RPMI7951 (cell line): ENCODE measurements around the gene B4GALT4. TPM values are rescaled to one million over a fixed set of nuclear protein-coding genes. Genes with fewer than 3 reads are reported as not detected.

ENCODE experiments used
- DNase-seq: peaks from one replicate; pipeline ENCODE4 v3.0.0-alpha.2; 2012; ENCODE audit warnings: low read depth
- total RNA-seq: library from RNA; depleted of rRNA; stranded (reverse); fragments of >200 nt; shearing (Covaris generic); gene quantifications from 2 replicates; pipeline ENCODE4 v1.2.3, GENCODE V29; 2014

B4GALT4 gene
- total RNA-seq, 1 experiment from 2014 or later, result 20.3 TPM

DNA sequence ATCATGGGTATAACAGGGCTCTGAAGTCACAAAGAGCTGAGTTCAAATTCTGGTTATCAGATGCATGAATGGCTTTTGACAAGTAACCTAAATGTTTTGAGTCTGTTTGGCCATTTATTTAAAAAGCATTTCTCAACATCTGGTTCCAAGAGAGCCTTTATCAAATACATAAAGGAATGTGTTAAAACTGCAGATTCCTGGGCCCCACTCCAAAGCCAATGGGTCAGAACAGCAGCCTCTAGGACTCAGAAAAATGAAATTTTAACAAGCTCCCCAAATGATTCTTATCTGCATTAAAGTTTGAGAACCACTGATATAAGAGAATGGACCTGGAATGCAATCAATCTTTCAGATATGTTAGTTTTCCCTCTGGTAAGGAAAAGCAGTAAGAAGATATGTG lies 3.4 kb downstream of the B4GALT4 start:
- DNase-seq, result no peak

DNA sequence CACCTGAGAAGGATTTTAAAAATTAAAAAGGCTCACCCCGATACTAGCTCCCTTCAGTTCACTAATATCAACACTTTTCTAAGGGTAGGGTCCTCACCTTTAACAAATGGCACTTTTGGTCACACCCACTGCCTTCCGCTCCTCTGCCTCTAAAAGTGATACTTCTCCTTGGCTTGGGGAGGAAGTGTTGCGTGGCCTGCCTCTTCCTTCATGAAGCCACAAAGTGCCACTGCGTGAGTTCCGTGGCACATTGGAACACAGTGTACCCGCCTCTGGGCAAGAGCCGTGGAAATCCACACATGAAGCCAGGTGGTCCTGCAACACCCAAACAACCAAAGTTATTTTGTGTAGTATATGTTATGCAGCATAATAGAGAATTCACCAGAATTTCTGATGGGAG lies 3.9 kb downstream of the B4GALT4 start:
- no peak for DNase-seq

DNA sequence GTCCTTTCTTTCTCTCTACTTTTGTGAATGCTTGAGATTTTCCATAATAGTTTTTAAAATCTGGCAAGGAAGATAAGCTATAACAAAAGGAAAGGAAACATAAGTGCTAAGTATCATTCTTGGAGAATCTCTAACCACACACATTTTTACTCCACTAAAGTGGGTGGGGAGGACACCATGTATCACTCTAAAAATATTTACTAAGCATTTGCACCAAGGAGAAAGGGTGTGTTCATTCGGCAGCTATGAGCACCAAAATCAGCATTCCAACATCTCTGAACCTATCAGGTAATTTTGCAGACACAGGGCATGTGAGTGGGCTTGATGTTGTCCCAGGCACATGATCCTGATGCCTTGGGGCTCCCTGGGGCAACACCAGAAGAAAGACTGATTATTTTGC lies 5.5 kb downstream of the B4GALT4 start:
- peak; percentile 31 for DNase-seq

DNA sequence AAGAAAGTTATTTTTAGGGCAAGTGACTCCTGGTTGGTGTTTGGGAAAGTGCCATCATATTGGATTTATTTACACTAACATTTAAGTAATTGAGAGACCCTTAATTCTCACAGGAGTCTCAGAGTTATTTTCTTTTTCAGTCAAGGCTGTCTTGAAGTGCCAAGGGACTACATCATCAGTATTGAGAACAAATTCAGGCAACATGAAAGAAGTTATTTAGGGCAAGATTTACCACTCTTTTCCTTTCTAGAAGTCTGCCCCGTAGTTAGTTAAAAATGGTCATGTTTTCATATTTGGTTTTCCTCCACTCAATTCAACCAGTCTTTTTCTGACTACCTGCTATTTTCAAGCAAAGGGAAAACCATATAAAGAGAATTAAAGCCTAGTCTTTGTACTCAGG lies 6.1 kb downstream of the B4GALT4 start:
- no peak for DNase-seq

DNA sequence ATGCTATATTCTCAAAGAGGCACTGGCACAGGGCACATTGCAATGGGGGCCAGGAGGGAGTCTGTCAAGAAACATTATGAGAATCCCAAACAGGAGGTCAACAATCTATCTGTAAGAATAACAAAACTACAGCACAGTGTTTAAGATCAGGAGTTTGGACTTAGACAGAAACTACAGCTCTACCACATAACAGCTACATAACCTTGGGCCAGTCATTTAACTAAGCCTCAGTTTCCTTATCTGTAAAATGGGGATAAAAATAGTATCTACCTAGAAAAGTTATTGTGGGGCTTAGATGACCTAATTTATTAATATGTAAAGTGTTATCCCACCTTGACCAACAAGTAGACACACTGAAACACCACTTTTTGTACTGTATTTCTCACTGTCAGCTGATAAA lies 9.9 kb downstream of the B4GALT4 start:
- DNase-seq, result no peak

DNA sequence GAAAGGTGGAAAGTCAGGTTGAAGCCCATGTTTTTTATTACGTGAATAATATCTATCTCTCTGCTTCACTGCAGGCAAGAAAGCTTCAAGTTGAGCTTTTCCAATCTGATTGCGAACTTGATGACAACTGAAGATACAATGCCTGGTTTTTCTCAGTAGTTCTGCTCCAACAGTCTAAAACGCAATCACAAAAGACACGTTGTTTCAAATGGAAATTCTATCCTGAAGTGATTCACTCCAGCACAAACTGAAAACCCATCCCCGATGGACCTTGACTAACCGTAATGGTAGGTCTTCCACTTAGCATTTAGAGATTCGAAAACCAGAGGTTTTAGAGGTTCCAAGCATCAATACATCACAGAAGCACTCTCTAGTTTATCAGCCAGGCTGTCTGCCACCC lies 10.6 kb downstream of the B4GALT4 start:
- DNase-seq, result no peak

DNA sequence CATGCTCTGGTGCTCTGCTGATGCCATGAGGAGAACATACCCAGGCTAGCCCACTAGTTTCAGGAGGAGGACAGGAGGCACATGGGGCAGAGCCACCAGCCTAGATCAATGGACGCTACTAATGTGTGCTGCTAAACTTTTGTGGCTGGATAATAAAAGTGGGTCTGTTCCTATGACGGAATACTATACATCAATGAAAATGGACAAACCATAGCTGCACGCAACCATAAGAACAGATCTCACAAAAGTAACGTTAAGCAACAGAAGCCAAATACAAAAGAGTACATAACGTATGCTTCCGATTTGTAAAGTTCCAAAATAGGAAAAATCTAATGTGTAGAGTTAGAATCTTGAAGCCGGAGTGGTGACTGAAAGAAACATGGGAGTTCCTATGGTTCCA lies 11.5 kb downstream of the B4GALT4 start:
- DNase-seq, result no peak

DNA sequence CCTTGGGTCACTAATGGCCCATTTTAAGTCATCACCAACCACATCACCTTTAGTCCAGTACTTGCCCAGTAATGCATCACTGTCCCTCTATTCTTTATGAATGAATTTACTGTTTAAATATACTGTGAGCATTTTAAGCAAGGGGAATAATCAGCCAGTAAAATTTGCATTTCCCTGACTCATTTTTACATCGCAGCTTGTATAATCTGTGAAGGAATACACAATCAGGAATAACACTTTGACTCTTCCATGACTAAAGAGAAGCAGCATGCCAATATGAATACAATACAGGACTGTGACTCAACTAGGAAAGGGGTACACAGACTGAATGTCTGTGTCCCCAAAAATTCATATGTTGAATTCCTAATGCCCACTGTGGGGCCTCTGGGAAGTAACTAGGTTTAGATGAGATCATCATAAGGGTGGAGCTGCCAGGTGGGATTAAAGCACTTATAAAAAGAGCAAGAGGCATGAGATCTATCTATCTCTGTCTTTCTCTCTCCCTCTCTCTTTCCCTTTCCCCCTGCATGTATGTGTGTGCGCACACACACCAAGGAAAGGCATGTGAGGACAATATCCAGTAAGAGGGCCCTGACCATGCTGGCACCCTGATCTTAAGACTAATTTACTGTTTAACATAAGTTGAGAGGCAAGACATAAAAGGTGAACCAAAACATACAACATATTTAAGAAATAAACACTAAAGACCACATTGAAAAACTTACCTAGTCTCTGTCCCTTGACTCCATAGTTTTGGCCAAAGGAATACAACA lies 12.1 kb downstream of the B4GALT4 start:
- no peak for DNase-seq

DNA sequence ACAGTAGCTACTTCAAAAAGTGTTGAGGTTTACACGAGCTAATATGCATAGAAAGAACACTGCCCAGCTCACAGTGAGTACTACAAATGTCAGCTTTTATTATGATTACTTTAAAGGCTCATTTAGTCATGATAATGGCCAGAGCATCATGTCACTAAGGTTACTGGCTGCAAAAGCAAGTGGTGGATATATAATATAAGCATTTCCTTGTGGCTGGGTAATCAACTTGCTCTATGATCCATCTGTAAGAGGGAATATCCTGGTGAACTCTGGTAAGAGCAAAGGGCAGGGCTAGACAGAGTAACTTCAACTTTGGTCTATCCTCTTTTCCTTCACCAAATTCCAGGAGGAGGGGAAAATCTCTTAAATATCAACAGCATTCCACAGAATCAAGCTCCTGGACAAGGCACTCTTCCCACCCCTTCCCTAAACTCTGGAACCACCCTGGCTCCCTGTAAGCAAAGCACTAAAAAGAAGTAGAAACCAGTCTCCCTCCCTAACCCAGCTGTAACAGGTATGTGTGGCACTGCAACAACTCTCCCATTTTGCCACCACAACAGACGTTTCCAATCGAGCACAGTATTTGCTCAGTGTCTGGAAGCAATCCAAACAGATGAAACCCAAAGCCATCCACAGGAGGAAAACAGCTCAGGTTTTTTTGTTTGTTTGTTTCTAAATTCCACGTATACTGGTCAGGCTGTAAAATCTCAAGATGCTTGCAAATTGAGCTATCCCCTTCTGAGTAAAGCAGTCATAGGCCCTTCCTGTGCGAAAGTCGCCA lies 13.4 kb downstream of the B4GALT4 start:
- DNase-seq, result no peak

DNA sequence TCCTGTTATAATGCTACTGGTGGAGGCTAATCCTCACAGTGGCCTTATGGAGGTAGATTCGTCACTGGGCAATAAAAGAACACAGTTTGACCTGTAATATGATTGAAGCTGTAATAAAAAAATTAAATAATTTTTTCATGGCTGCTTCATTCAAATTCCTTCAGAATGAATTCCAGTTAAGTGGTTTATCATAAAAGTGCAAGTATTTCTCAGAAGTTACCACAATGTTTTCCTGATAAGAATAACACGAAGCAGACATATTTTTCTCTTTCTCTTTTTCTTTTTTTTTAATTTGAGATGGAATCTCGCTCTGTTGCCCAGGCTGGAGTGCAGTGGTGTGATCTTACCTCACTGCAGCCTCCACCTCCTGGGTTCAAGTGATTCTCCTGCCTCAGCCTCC lies 15.6 kb downstream of the B4GALT4 start:
- DNase-seq, result no peak

DNA sequence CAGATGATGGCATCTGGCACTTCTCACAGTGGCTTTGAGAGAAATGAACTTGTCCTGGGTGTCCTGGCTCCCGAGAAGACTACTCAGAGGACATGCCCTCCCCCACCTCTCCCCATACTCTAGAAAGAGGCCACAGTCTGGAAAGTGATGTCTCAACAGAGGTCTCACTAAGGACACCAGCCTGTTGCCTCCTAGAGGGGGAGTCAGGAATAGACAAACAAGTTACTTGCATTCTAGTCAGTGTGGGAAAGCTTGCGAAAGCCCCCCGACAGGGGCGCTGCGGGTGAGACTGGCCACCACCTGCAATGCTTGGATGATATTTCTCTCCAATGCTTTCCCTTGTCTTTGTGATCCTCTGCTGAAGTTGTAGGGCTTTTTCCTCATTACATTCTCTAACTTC lies 17.2 kb downstream of the B4GALT4 start:
- no peak for DNase-seq

DNA sequence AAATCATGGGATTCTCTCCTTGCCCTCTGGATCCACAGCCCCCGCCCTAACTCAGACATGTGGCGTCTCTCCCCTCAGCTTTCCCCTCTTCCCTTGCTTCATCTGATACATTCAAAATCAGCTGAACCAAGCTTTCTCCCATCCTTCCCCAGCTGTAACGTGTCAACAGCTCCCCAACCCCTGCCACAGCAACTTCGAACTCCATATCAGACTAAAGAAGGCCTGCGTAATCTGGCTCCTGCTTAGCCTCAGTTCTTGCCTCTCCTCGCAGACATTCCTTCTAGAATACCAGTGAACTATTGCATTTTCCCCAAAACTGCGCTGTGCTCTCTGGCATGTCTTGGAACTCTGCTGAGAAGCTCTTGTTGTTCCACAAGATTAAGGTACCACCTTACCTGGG lies 18.3 kb downstream of the B4GALT4 start:
- DNase-seq, result no peak

DNA sequence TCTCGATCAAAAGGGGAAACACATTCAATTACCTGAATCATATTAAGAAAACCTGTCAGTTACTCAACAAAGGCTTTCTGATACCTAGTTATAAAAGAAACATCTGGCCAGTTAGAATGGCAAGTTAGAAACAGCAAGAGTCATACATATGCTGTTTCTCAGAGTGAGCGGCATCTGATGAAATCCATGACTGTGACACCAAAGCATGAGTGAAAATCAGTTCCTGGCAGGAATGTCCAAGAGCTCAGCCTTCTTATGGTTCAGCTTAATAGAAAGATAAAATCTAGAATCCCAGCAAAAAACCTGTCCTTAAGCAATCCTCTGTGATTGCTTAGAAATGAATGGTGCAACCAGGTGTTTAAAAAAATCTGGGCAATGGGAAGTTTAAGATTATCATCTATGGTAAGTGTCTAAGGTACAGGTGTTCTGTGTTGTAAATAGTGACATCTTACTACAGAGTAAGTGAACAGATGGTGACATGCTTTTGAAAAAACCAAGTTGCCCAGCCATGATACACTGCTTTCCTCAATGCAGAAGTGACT lies 18.8 kb downstream of the B4GALT4 start:
- DNase-seq, result no peak

DNA sequence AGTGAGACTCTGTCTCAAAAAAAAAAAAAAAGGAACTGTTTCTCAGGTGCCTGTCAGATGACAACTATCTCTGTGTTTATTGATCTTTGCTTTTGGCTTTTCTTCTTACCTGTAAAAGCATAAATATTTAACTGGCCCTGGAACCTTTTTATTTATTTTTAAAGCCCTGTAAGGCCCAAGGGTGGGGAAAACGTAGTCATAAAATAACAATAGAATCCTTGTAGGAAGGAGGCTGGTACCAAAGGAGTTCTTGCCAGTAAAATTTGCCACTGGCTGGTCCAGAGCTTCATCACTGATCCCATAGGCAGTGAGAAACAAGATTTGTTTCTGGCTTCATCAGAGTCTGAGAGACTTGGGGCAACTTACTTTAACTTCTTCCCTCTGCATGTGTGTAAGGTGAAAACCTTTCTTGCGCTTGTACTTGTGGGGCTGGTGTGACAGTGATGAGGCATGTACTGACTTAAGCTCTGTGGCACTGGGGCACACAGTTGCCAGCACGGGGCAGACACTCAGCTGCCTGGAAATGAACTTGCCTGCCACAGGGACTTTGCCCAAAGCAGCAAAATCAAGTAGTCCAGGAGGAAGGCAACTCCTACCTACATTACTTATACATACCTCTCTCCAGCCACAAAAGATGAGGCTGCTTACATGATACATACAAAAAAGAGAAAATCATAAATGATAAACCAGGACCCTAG lies 19.6 kb downstream of the B4GALT4 start:
- no peak for DNase-seq

DNA sequence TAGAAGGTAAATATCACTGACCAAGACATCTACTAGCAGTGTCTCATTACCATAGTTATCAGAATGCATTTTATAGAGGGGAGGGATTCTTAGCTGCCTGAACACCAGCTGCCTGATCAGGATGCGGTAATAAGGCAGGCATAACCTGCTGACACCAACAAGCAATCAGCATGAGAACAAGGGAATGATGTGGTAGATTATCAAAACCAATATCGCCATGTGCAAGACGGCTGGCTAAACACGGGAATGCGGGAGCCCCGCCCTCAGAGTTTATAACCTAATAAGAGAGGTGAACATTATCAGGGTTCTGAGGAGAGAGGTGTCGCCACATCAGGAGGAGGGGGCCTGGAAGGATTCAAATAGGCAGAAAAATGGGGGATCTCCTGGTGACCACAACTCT lies 20.5 kb downstream of the B4GALT4 start:
- DNase-seq, result no peak

DNA sequence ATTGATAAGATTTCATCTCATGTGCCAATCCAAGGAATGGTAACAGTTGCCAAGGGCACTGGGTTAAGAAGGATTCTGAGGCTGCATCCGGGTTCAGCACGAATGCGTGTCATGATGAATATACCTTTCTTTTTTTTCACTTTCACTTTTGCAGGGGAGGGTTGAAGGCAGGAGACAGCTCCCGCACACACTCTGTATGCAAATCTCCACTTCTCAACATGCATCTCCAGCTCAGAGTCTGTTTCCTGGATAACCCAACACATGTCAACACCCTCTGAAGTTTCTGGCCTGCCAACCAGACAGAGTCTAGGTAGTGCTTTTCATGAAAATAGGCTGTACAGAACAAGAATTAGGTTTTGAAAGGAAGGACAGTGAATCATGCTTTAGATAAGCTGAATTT lies 21.6 kb downstream of the B4GALT4 start:
- no peak for DNase-seq

DNA sequence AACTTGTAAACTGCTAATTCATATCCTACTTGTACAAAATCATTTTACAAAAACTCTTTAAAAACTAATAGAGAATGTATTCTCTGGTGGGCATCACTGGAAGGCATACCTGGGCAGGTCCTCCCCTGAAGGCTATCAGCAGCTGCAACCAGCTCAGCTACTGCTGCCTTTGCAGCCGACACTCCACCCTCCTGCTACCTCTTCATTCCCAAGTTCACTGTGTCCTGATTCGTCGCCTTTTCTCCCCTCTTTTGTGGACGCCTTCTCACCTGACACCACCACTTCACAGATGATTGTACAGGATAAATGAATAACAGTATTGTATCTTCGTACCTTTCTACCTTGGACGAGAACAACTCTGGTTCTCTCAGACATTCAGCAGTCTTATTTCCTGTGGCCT lies 28.9 kb downstream of the B4GALT4 start:
- no peak for DNase-seq

DNA sequence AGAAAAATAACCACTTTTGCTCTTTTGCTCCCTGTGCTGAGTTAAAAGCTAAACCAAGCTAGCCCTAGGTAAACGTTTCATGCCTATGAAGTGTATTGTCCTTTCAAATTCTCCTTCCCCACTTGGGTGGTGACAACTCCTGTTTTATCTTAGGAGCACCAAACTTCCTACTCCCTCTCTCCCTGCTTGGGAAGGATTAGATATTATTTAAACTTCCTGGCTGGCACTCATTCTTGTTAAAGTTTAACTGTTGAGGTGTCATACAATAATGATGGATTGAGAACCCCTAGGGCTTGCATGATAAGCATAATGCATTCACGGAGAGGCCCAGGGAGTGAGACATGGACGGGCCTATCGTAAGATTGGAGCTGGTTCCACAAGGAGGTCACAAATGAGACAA lies 29.5 kb downstream of the B4GALT4 start:
- DNase-seq, result no peak

DNA sequence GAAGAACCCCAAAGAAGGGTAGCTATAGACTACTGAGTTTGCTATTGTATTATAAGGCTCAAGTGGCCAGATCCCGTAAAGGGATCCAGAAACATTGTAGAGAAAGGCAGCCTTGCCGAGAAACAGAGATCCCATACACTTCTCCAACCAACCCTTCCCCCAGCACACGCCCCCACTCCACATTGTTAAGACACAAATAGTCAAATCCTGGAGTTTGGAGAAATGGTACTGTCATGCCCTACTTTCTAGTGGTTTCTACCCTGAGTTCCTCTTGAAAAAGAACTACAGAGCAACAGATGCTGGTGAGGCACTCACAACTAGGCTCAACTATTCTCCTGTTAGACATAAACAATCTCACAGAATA lies 33.2 kb downstream of the B4GALT4 start:
- DNase-seq, result no peak

DNA sequence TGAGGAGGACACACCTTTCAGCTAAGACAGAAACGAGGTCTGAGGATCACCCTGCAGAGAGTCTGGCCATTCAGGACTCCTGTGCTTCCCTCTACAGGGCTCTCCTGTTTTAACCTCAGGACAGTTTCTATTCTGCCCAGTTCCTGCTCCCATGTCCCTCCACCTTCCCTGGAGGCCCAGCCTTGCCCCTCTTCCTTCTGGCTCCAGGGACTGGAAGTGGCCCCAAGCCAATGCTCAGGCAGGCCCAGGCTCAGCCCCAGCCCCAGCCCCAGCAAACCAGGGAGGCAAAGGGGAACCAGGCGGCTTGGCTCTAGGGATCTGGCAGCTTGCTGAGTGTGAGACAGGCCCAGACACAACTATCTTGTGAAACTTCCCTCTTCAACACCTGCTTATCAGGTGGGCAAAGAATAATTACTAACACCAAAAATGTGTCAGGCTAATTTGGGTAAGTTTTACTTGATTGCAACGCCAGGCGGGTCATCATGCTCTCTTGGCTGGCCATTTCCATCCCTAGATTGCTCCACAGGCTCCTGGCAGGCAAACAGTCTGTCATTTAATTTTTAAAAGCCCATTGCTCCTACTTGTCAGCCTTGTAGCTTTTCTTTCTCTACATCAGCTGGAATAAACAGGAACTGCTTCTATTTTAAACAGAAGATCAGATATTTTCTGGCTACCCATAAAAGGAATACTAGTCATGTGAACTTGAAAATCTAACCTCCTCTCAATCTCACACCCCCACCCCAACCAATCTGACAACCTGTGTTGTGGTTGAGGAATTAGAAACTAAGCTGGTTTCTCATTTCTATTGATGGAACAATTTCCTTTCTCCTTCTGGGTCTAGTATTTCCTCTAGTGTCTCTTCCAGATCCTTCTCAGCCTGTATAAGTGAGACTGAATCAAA lies 33.8 kb downstream of the B4GALT4 start:
- DNase-seq, result no peak

DNA sequence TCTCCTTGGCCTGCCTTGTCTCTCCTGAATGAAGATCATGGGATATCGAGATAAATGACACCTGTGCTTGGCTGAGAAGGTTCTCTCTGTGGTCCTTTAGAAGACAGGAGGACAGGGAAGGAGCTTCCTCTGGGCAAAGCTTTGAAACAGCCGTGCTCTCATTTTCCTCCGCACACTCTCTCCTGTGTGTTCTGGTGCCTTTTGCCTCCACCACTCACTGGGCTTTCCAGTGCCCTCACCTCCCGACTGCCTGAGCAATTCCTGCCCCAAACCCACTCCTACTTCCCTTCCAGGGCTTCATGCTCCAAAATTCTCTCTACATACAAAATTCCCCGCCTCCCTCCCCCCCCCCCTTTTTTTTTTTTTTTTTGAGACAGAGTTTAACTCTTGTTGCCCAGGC lies 35.0 kb downstream of the B4GALT4 start:
- no peak for DNase-seq

DNA sequence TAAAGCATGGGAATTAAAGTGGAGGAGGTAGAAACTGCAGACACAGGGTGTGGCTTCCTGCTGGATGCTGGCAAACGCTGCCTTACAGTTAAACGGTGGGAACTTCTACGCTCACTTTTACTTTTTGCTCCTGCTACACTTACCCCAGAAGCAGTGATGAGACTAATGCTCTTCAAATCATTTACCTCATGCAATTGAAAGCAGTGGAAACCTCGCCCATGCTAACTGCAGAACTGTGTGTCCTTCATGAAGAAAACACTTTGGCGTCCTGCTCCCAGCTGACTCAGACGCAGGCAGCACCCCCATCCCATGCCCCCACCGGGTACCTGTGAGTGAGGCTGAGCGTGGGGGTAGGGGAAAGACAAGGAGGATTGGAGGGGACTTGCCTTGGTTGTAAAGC lies 35.5 kb downstream of the B4GALT4 start:
- DNase-seq, result no peak
